Vagina (tissue), 2 donors: Measurements from ENCODE around the gene IGFN1. TPM values are rescaled to one million over a fixed set of nuclear protein-coding genes. Genes with fewer than 3 reads are reported as not detected.

Source experiments
- DNase-seq, 2 donors: peaks; one replicate each; pipeline ENCODE4 v3.0.0-alpha.2; 2017; ENCODE audit errors: extremely low spot score in 2 of 2
- H3K27ac ChIP-seq: fragments of 200-600 bp; sonication (generic); one replicate; pipeline ENCODE4 v1.5.1; 2019
- H3K27me3 ChIP-seq: fragments of 200-600 bp; sonication (generic); one replicate; pipeline ENCODE4 v1.5.1; 2019
- H3K36me3 ChIP-seq, 2 donors: fragments of 200-600 bp; sonication (generic); one replicate each; pipeline ENCODE4 v1.5.1; 2017 to 2019
- H3K4me1 ChIP-seq: fragments of 200-600 bp; sonication (generic); one replicate; pipeline ENCODE4 v1.5.1; 2019
- H3K4me3 ChIP-seq, 2 donors: fragments of 200-600 bp; sonication (generic); 1 replicate in 1 of 2; 2 replicates in 1 of 2; pipeline ENCODE4 v1.5.1; 2016 to 2019
- H3K9me3 ChIP-seq: fragments of 200-600 bp; sonication (generic); one replicate; pipeline ENCODE4 v1.5.1; 2019
- POLR2A ChIP-seq, 2 donors: fragments of 450-650 bp; IDR thresholded peaks; one replicate each; pipeline ENCODE4 v1.6.1; 2017; ENCODE audit warnings: antibody characterized with exemption in 2 of 2, mild to moderate bottlenecking in 2 of 2, moderate library complexity in 2 of 2
- POLR2AphosphoS5 ChIP-seq, 2 donors: sonication (generic); formaldehyde crosslinking; IDR thresholded peaks; one replicate each; pipeline ENCODE4 v1.9.0; 2017; ENCODE audit warnings: antibody characterized with exemption in 2 of 2, mild to moderate bottlenecking in 2 of 2, low read depth in 1 of 2; ENCODE audit not compliant: insufficient read depth in 1 of 2
- intact Hi-C: fragments of 100-400 bp; cut with DNase I; formaldehyde crosslinking; loops from one replicate; pipeline ENCODE4 v1.15.1; 2023
- total RNA-seq: library from RNA; depleted of rRNA; stranded (reverse); fragments of >200 nt; gene quantifications from one replicate; pipeline ENCODE4 v1.2.3, GENCODE V29; 2016
- TF ChIP-seq, protein P1 (sequence below), 3 experiments: fragments of 450-650 bp in 2 of 3; fragments of 200-600 bp in 1 of 3; sonication (generic) in 1 of 3; IDR thresholded peaks; one replicate each; pipeline ENCODE4 v1.5.1; 2017 to 2019; ENCODE audit warnings: antibody characterized with exemption in 3 of 3, mild to moderate bottlenecking in 2 of 3, moderate library complexity in 2 of 3

The IGFN1 gene
- total RNA-seq, 1 donor from 2014 or later: not detected

DNA sequence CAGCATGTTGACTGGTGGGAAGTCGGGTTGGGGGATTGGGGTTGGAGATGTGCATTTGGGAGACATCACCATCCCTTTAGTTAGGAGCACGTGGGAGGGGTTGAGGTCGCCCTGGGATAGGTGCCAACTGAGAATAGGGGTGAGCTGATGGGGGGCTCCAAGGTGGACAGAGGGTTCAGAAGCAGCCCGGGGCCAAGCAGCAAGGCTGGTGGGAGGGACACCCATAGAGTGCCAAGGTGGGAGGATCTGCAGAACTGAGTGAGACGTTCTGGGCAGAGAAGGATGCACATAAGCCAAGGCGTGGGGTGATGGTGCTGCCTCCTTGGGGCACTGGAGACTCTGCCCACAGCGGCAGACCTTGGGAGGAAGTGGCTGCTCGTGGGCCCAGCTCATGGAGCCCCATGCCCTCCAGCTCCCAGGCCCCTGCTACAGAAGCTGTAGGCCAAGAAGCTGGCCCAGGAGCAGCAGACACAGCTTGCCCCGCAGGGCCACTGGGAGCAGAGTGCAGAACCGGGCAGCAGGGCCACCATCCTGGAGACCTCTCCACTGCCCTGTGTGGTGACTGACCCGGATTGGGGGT lies 61.3 kb downstream of the IGFN1 start:
- DNase-seq: peak; percentile 79 to 80
- H3K4me3 ChIP-seq: no peak overlapping the region
- intact Hi-C loops: loop anchor here (5.0 kb wide), 1 partner anchor 110 kb away; no protein-coding TSS in a partner anchor

DNA sequence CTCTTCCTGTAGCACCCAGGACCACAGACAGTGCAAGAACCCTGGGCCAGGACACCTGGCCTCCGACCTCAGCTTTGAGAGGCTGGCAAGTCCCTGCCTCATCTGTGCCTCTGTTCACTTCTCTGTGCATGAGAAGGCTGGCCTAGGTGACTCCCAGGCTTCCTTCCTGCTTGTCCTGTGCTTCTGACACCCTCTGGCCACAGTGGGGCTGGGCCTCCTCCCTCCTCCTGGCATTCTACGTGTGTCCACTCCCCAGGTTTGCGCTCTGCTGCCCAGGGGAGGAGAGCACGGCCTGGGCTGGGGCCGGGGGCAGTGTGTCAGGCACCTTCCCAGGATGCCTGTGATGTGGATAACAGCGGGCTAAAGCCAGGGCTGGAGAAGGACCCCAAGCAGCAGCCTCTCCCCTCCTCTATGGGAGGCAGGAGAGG lies 62.3 kb downstream of the IGFN1 start:
- Histone ChIP-seq H3K9me3 (no peaks in the 10 kb centered on the region), H3K27me3 (no peaks in the 10 kb centered on the region), H3K27ac (no peak overlapping the region), H3K36me3 (no peaks in the 10 kb centered on the region), H3K4me3 (no peak overlapping the region), H3K4me1 (peaks cover 13% of the 10 kb centered on the region)
- intact Hi-C loops: loop anchor here (5.0 kb wide), 1 partner anchor 109 kb away; no protein-coding TSS in a partner anchor
- peak in 1 of 2 donors; percentile 89 for DNase-seq
- TF ChIP-seq POLR2AphosphoS5 (IDR thresholded peaks at IDR 0.05; ENCODE audit: insufficient read depth in 1 of 2, low read depth in 1 of 2) (no peak), POLR2A (IDR thresholded peaks at IDR 0.05) (no peak)
- TF ChIP-seq, protein P1, sequence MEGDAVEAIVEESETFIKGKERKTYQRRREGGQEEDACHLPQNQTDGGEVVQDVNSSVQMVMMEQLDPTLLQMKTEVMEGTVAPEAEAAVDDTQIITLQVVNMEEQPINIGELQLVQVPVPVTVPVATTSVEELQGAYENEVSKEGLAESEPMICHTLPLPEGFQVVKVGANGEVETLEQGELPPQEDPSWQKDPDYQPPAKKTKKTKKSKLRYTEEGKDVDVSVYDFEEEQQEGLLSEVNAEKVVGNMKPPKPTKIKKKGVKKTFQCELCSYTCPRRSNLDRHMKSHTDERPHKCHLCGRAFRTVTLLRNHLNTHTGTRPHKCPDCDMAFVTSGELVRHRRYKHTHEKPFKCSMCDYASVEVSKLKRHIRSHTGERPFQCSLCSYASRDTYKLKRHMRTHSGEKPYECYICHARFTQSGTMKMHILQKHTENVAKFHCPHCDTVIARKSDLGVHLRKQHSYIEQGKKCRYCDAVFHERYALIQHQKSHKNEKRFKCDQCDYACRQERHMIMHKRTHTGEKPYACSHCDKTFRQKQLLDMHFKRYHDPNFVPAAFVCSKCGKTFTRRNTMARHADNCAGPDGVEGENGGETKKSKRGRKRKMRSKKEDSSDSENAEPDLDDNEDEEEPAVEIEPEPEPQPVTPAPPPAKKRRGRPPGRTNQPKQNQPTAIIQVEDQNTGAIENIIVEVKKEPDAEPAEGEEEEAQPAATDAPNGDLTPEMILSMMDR (IDR thresholded peaks at IDR 0.05): no peak

More for the DNA sequence above, 61.3 kb downstream of the IGFN1 start:
- no peaks in the 10 kb centered on the region for H3K9me3 ChIP-seq
- no peaks in the 10 kb centered on the region for H3K27me3 ChIP-seq
- peaks cover 13% of the 10 kb centered on the region for H3K4me1 ChIP-seq
- H3K36me3 ChIP-seq: no peaks in the 10 kb centered on the region
- no peak overlapping the region for H3K27ac ChIP-seq
- TF ChIP-seq, protein P1 (IDR thresholded peaks at IDR 0.05): no peak
- no peak for TF ChIP-seq POLR2A (IDR thresholded peaks at IDR 0.05)
- TF ChIP-seq POLR2AphosphoS5 (IDR thresholded peaks at IDR 0.05; ENCODE audit: insufficient read depth in 1 of 2, low read depth in 1 of 2): no peak

DNA sequence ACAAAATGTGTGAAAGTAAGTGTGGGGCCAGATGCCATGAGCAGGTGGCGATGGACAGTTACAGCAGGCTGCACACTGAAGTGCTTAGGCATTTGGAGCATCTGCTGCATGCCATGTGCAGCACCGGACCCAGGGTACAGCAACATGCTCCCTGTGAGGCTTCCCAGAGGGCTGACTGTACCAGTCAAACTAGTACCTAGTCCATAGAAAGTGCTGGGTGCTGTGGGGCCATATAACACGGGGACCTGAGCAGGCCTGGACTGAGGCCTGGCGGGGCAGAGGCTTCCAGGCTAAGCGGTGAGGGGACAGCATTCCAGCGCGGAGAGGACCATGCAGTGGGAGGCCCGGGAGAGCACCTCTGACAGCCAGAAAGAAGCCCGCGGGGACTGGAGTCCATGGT lies 62.8 kb downstream of the IGFN1 start:
- Histone ChIP-seq H3K27ac (no peak overlapping the region), H3K4me3 (no peak overlapping the region), H3K27me3 (no peaks in the 10 kb centered on the region), H3K4me1 (peaks cover 13% of the 10 kb centered on the region), H3K9me3 (no peaks in the 10 kb centered on the region), H3K36me3 (no peaks in the 10 kb centered on the region)
- intact Hi-C loops: loop anchor here (5.0 kb wide), 1 partner anchor 109 kb away; no protein-coding TSS in a partner anchor
- DNase-seq: peak; percentile 49 to 78
- TF ChIP-seq POLR2AphosphoS5 (IDR thresholded peaks at IDR 0.05; ENCODE audit: insufficient read depth in 1 of 2, low read depth in 1 of 2): no peak
- TF ChIP-seq, protein P1 (IDR thresholded peaks at IDR 0.05): no peak

DNA sequence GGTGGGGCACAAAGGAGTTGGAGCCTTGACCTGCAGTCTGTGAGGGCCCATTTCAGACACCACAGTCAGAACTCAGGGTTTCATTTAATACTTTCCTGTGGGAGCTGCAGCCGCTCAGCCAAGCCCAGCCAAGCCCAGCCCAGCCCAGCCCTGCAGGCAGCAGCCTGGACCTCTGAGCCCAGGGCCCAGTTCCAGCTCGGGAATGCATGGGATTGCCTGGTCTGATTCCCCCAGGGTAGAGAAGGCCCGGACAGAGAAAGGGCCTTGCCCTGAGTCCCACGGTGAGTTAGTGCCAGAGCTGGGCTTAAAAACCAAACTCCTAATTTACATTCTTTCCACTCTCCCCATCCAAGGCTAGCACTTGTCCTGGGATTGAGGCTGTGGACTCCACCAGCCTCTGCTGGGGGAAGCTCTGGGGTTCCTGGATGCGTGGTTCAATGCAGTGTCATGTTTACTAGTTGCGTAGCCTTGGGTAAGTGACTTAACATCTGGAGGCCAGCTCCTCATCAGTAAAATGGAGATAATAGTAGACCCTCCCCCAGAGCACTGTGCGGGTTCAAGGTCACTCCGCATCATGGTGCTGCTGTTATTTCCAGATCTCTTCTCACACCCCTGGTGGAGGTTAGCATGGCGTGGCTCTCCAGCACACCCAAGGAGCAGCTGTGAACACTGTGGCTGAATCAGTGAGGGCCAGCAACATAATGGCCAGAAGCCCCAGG lies 63.4 kb downstream of the IGFN1 start:
- intact Hi-C loops: loop anchor here (5.0 kb wide), 1 partner anchor 108 kb away; no protein-coding TSS in a partner anchor
- no peak overlapping the region for H3K4me3 ChIP-seq
- H3K27ac ChIP-seq: peak overlapping the region; percentile 56
- no peaks in the 10 kb centered on the region for H3K27me3 ChIP-seq
- H3K36me3 ChIP-seq: no peaks in the 10 kb centered on the region
- TF ChIP-seq POLR2AphosphoS5 (IDR thresholded peaks at IDR 0.05; ENCODE audit: insufficient read depth in 1 of 2, low read depth in 1 of 2): no peak
- TF ChIP-seq POLR2A (IDR thresholded peaks at IDR 0.05): no peak
- DNase-seq: peak; percentile 71 to 90
- H3K9me3 ChIP-seq: no peaks in the 10 kb centered on the region
- peaks cover 13% of the 10 kb centered on the region for H3K4me1 ChIP-seq

GRCh38 chr1:201254625-201255478 lies 64.2 kb downstream of the IGFN1 start:
- Histone ChIP-seq H3K4me3 (no peak overlapping the region), H3K4me1 (peaks cover 19% of the 10 kb centered on the region), H3K27me3 (no peaks in the 10 kb centered on the region), H3K36me3 (no peaks in the 10 kb centered on the region), H3K9me3 (no peaks in the 10 kb centered on the region), H3K27ac (peak overlapping the region; percentile 56)
- DNase-seq: peak; percentile 80 to 95
- intact Hi-C loops: loop anchor here (5.0 kb wide), 1 partner anchor 107 kb away; no protein-coding TSS in a partner anchor
- TF ChIP-seq POLR2AphosphoS5 (IDR thresholded peaks at IDR 0.05; ENCODE audit: insufficient read depth in 1 of 2, low read depth in 1 of 2): no peak
- TF ChIP-seq, protein P1 (IDR thresholded peaks at IDR 0.05): peak; percentile 91 to 95 (median 93)
- TF ChIP-seq POLR2A (IDR thresholded peaks at IDR 0.05): no peak
